HTR-8/SVneo (cell line): Measurements from ENCODE around the gene VMO1.
A peak's percentile ranks its signal among the peaks of the same experiment; 100 is the strongest.
"Not testable (repeated sequence)": the region's sequence is repeated elsewhere in the genome, so short reads cannot be mapped to it uniquely, and the experiment has no call there.

Experiments
- DNase-seq: peaks from one replicate; pipeline ENCODE4 v3.0.0; 2011; ENCODE audit warnings: low spot score, mixed read lengths; ENCODE audit not compliant: insufficient read length
- FAIRE-seq: peaks from 2 replicates; lab custom pipeline; 2011; peaks lifted over from hg19 to GRCh38; lab: Jason Lieb, UNC

VMO1 gene, protein sequence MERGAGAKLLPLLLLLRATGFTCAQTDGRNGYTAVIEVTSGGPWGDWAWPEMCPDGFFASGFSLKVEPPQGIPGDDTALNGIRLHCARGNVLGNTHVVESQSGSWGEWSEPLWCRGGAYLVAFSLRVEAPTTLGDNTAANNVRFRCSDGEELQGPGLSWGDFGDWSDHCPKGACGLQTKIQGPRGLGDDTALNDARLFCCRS

DNA sequence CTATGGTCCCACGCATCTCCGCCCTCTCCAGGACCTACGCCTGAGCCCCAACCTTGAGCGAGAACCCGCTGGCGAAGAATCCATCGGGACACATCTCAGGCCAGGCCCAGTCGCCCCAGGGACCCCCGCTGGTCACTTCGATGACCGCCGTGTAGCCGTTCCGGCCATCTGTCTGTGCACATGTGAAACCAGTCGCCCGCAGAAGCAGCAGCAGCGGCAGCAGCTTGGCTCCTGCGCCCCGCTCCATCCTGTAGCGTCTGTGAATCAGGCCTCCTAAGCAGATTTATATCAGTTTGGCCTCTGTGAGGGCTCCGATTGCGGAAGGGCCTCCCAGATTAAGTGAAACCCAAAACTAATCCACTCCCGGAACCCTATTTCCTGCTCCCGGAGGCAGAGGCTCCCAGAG lies at the start of gene VMO1:
Gene VMO1, minus strand, starts transcription at position 259 of the 406 bp plus-strand sequence. Its CDS starts 12 bp downstream, at position 247.
- DNase-seq (no peak), FAIRE-seq (no peak)

- no peak for FAIRE-seq
These were observed 48.5 kb upstream of the VMO1 start for GRCh38 chr17:4834681-4835020.

GRCh38 chr17:4833941-4834680 lies 47.9 kb upstream of the VMO1 start:
- peak; percentile 62 for DNase-seq
- FAIRE-seq, result no peak

More at GRCh38 chr17:4834681-4835020, 48.5 kb upstream of the VMO1 start:
- DNase-seq, result no peak

DNA sequence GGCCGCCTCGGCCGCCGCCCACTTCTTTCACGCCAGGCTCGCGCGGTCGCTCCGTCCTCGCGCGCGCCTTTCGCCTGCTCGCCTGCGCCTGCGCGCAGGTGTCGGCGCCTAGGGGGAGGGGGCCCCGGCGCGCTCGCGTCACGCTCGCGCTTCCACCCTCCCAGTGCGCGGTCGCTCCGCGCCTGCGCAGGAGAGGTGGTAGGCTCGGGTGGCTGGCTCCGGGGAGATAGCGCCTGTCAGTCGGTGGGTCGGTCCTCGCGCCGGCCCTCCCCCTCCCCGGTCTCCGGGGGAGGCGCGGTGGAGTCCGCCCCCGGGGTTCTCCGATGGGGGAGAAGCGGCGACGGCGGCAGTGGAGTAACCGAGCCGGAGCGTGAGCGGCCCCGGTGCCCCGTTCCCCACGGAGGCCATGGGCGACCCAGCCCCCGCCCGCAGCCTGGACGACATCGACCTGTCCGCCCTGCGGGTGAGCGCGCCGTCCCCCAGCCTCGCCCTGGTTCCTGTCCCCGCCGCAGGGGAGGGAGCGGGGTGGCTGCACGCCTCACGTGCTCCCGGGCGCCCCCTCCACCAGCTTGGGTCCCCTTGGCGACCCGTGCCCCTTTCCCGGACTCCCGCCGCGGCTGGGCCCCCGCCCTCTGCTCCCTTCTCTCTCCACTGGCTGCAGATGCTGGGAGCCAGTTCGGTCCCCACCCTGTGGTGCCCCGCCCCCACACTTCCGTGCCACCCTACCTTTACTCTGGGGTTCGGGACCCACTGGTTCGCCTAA lies 47.2 kb upstream of the VMO1 start, which contains the start of gene MINK1:
Gene MINK1, plus strand, starts transcription at position 163 of the 763 bp plus-strand sequence. Its CDS starts 244 bp downstream, at position 407.
- DNase-seq, result peak; percentile 100
- peak; percentile 89 for FAIRE-seq

DNA sequence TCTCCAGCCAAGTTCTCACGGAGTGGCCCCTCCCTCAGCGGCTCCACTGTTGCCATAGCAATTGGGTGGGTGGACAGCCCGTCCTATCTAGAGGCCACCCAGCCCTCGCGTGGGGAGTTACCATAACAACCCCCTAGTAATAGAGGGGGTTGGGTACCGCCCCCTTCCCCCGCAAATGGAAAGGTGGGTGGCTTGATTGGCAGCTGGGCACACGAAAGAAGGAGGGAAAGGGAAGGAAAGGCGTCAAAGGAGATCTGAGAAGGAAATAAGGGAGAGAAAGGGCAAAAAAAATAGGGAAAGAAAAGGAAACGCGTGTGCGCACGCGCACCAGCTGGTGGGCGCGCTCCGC lies 46.6 kb upstream of the VMO1 start:
- not testable (repeated sequence) for DNase-seq, FAIRE-seq

DNA sequence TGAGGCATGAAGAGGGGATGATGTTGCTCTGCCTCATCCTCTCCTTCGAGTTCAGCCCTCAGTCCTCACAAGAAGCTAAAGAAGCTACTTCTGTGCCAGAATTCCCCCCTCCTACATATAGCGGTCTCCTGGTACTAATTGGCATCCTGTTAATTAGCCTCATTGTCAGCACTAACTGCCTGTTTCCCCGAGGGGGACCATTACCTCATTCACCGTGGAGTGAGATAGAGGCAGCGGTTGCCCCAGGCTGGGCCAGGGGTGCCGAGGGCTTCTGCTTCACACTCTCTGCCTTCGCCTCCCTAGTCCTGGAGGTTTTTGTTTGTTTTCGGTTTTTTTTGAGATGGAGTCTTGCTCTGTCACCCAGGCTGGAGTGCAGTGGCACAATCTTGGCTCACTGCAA lies 41.2 kb upstream of the VMO1 start:
- FAIRE-seq (no peak), DNase-seq (no peak)

DNA sequence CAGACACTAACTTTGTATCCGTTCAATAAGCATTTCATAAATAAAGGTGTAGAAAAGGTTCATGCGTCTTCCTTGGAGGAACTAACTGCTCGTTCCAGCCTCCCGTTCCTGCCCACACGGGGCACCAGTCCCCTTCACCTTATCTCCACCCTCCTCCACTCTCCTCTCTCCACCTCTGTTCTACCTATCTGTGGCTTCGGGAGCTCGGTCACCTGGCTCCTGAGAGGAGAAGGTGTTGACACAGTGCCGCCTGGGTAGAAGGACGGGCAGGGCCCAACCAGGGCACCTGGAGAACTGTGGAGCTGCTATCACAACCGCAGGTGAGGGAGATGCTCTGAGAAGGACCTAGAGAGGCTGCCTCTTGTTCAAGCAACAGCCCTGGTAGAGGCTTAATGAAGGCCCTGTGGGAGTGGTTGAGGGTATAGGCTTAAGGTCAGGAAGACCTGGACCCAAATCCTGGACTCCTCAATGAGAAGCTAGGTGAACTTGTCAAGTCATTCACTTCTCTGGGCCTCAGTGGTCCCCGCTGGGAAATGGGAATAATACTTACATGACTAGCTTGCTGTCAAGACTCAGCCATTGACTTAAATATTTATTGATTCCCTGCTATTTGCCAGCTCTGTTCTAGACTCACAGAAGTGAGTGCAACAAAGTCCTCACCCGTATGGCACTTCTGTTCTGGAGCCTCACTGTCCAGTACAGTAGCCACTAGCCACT lies 37.4 kb upstream of the VMO1 start:
- no peak for DNase-seq
- no peak for FAIRE-seq

DNA sequence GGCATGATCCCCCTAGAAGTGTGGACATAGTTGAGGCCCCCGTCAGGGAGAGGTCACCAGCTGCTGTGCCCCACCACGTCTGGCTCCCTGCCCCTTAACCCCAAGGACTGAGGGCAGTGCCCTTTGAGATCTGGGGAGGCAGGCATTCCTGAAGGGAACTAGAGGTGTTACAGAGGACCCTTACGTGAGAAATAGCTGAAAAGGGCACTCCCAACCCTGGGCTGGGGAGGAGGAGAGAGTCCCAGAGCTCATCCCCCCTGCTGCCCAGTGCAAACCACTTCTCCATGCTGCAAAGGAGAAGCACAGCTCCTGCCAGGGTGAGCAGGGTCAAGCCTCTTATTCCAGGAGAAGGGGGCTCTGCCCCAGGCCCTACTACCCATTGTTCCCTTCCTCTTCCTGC lies 36.7 kb upstream of the VMO1 start:
- FAIRE-seq (no peak), DNase-seq (no peak)

DNA sequence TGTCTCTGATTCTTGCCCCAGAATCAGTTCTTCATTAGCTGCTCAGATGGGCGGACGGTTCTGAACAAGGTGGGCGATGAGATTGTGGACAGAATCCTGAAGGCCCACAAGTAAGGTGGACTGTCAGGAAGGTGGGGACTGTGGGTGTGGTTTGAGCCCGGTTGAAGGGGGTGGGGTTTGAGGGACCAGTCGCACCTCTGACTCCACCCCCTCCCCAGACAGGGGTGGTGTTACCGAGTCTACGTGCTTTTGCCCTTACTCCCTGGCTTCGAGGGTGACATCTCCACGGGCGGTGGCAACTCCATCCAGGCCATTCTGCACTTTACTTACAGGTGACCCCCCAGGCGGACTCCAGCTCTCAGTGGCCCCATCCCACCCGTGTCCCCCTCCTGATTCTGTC lies 32.1 kb upstream of the VMO1 start:
- FAIRE-seq (no peak), DNase-seq (no peak)

GRCh38 chr17:4816826-4817225 lies 30.7 kb upstream of the VMO1 start:
- FAIRE-seq, result no peak
- DNase-seq, result no peak

- no peak for DNase-seq
- FAIRE-seq, result peak; percentile 93
These were observed 29.0 kb upstream of the VMO1 start for GRCh38 chr17:4815043-4815675.

DNA sequence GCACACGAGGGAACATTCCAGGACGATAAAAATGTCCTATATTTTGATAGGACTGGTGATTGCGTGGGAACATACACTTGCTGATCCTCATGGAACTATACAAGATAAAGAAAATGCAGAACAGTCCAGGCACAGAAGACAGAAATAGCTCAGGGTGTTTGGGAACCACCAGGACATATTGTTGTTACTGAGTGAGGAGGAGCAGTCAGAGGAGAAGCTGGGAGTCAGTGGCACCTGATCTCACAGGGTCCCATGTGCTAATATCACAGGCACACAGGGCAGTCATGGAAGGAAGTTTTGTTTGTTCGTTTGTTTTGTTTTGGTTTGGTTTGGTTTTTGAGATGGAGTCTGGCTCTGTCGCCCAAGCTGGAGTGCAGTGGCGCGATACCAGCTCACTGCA lies 26.5 kb upstream of the VMO1 start:
- FAIRE-seq, result no peak
- DNase-seq, result no peak

GRCh38 chr17:4811471-4811870 lies 25.3 kb upstream of the VMO1 start:
- FAIRE-seq, result no peak
- no peak for DNase-seq

GRCh38 chr17:4810696-4811290 lies 24.6 kb upstream of the VMO1 start:
- FAIRE-seq, result no peak

DNA sequence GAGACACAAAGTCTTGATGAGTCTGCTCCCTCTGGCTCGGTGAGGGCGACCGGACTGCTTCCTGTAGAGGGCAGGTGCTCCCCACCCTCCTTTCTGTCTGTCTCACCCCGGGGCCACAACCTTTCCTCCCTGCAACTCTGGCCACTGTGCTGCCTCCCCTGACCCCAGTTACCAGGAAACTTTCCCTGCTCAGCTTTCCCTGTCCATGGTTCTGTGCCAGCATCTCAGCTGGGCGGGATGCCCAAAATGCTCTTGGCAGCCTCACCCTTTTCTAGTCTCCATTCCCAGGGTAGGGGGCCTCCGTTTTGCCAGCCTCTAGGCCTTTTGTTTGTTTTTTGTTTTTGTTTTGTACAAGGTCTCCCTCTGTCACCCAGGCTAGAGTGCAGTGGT lies 22.2 kb upstream of the VMO1 start:
- DNase-seq (no peak), FAIRE-seq (no peak)

More at GRCh38 chr17:4810696-4811290, 24.6 kb upstream of the VMO1 start:
- no peak for DNase-seq

DNA sequence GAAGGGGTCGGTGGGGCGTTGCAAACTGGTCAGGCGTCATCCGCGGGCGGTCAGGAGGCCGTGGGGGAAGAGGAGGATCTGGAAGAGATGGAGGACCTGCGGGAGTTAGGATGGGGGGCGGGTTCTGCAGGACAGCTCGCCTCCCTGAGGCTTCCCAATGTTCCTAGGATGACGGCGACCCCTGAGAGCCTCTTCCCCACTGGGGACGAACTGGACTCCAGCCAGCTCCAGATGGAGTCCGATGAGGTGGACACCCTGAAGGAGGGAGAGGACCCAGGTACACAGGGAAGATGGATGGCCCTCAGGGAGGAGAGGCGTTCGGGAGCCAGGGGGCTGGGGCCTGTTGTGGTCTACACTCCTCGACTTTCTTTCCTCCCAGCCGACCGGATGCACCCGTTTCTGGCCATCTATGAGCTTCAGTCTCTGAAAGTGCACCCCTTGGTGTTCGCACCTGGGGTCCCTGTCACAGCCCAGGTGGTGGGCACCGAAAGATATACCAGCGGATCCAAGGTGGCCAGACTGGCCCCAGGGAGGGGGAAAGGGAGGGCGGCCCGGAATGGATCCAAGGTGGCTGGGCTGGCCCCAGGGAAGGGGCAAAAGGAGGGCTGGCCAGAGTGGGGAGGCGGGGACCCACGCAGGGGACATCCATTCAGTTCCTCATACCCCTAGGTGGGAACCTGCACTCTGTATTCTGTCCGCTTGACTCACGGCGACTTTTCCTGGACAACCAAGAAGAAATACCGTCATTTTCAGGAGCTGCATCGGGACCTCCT lies 21.6 kb upstream of the VMO1 start:
- FAIRE-seq (no peak), DNase-seq (peak; percentile 31)

- DNase-seq, result peak; percentile 97
- peak; percentile 88 for FAIRE-seq
These were observed 20.8 kb upstream of the VMO1 start, which contains the start of gene PLD2 for GRCh38 chr17:4806777-4807604. PLD2 (plus strand) TSS chr17:4807152; CDS start chr17:4807773, 621 bp downstream.

DNA sequence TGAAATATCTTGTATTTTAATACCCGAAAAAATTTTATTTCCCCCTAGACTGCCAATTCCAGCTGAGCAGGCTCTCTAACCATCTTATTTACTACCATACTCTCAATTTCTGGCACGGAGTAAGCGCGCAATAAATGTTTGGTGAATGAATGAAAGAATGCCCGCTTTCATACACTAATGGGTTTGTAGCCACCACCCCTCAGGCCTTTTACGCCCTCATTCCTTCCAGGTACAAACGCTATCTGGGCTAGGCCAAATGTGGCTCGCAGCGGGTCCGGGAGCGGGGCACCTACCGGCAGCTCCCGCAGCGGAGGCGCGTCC lies 20.3 kb upstream of the VMO1 start:
- no peak for DNase-seq

More for the DNA sequence above, 20.3 kb upstream of the VMO1 start:
- no peak for FAIRE-seq
